Endometrial microvascular endothelial cells (primary cell): ENCODE results near the gene MED12L. TPM values are rescaled to one million over a fixed set of nuclear protein-coding genes. Genes with fewer than 3 reads are reported as not detected.
"Not testable (repeated sequence)": the region's sequence is repeated elsewhere in the genome, so short reads cannot be mapped to it uniquely, and the experiment has no call there.

Source experiments
- in situ Hi-C: cut with HindIII; loops from 2 replicates; pipeline ENCODE4 v1.10.0; 2017; ENCODE audit warnings: low sequenced_read_pairs, low pct_unique_long_range_greater_than_20kb; ENCODE audit errors: inconsistent ontology term
- total RNA-seq: library from RNA; depleted of rRNA; stranded (reverse); fragments of >200 nt; gene quantifications from one replicate; pipeline ENCODE4 v1.2.3, GENCODE V29; 2015; ENCODE audit errors: inconsistent ontology term

Gene MED12L, protein sequence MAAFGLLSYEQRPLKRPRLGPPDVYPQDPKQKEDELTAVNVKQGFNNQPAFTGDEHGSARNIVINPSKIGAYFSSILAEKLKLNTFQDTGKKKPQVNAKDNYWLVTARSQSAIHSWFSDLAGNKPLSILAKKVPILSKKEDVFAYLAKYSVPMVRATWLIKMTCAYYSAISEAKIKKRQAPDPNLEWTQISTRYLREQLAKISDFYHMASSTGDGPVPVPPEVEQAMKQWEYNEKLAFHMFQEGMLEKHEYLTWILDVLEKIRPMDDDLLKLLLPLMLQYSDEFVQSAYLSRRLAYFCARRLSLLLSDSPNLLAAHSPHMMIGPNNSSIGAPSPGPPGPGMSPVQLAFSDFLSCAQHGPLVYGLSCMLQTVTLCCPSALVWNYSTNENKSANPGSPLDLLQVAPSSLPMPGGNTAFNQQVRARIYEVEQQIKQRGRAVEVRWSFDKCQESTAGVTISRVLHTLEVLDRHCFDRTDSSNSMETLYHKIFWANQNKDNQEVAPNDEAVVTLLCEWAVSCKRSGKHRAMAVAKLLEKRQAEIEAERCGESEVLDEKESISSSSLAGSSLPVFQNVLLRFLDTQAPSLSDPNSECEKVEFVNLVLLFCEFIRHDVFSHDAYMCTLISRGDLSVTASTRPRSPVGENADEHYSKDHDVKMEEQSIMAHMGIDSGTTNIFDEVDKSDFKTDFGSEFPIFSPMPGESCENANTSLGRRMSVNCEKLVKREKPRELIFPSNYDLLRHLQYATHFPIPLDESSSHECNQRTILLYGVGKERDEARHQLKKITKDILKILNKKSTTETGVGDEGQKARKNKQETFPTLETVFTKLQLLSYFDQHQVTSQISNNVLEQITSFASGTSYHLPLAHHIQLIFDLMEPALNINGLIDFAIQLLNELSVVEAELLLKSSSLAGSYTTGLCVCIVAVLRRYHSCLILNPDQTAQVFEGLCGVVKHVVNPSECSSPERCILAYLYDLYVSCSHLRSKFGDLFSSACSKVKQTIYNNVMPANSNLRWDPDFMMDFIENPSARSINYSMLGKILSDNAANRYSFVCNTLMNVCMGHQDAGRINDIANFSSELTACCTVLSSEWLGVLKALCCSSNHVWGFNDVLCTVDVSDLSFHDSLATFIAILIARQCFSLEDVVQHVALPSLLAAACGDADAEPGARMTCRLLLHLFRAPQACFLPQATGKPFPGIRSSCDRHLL (N-terminal part only)
- not detected for total RNA-seq

- in situ Hi-C loops = no loop called here
Measured at GRCh38 chr3:151085227-151085888, at the start of gene MED12L. Gene MED12L, plus strand, starts transcription at chr3:151085664. Its CDS starts 1,263 bp downstream, at chr3:151086927.

DNA sequence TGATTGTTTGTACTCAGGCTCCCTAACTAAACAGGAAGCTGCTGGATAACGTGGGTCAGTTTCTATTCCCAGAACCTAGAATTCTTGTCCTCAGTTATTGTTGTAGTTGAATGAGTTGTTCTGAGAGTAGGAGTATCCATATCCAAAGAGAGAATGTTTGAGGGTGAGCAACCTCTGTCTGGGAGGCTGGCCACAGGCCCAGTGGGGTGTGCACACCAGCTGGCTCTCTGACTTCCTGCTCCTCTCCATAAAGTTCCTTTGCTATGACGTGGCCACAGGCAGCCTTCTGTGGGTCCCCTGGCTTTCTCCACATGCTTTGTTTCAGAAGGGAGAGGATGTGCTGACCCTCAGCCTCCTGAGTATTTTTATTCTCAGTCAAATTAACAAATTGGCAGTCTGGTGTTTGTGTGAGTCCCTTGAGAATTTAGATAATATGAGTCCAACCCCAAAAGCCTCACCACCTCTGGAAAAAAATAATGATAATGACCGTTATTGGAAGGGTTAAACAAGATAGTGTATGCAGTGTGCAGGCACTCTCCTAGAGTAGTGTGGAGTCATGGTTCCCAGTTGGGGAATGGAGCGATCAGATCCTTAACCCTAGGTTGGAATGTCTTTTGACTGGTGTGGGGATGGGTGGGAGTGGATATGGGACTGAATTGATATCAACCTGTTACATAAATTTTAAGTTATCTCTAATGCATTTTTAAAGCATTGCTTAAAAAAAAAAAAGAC is 47.6 kb upstream of the MED12L start:
- in situ Hi-C loops = no loop called here

DNA sequence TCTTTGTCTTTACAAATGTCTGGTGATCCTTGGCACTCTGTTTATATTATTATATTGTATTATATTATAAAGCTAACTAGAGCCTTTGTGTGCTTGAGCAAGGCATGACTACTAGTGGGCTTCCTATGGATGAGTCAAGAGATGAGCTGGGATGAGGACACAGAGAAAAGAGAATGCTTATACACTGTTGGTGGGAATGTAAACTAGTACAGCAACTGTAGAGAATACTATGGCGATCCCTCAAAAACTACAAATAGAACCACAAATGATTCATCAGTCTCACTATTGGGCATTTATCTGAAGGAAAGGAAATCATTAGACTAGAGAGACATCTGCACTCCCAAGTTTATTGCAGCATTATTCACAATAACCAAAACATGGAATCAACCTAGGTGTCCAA is 40.8 kb upstream of the MED12L start:
- in situ Hi-C loops = no loop called here

- in situ Hi-C loops = no loop called here
Measured at GRCh38 chr3:151047636-151048035, 37.8 kb upstream of the MED12L start.

- in situ Hi-C loops = no loop called here
Measured at GRCh38 chr3:151051533-151051932, 33.9 kb upstream of the MED12L start.

- in situ Hi-C loops = no loop called here
Measured at GRCh38 chr3:151052346-151052745, 33.1 kb upstream of the MED12L start.

DNA sequence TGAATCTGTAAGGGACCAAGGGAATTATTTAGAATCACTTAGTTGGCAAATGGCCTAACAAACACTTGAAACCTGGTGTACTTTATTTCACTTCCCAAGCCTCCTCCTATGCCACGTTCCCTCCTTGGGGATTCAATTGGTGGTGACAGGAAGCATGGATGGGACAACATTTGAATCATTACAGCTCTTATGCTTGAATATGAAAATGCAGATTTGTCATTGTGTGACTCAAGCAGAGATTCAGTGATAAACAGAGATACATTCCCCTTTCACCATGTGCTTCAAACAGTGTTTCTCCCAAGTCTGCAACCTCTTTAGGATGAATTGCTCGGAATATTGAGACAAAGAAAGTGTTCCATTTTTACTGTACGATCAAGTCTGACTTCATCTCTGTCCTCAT is 32.7 kb upstream of the MED12L start:
- in situ Hi-C loops = no loop called here

DNA sequence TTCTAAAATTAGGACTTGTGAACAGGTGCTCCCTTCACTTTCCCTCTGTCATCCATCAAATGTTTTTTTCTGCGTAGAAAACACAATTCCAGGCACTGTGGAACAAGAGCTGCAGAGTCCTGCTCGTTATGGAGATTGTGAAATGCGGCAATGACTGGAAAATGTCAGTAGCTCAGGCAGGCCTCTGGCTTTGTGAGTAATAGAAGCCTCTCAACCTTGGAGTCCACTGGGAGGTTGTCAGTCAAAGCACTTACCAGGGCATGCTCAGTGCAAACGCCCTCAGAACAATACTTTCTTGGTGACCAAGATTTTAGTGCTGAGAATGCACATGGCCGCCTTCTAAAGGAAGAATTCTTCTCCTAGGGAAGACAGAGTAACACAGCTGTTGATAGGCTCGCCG is 26.7 kb upstream of the MED12L start:
- in situ Hi-C loops = no loop called here

DNA sequence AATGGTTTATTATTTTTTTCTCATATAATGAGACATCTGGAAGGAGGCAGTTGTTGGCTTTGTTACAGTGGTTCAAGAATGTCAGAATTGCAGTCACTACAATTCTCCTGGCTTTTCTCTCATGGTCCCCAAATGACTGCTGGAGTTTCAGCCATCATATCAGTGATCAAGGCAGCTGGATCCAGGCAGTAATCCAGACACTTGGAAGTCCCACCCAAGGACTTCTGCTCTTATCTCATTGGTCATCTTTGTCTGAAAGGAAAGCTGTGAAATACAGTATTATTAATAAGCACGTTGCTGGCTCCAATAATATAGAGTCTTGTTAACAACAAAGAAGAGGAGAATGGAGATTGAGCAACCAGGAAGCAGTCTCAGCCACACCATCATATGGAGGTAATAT is 22.9 kb upstream of the MED12L start:
- in situ Hi-C loops = no loop called here

DNA sequence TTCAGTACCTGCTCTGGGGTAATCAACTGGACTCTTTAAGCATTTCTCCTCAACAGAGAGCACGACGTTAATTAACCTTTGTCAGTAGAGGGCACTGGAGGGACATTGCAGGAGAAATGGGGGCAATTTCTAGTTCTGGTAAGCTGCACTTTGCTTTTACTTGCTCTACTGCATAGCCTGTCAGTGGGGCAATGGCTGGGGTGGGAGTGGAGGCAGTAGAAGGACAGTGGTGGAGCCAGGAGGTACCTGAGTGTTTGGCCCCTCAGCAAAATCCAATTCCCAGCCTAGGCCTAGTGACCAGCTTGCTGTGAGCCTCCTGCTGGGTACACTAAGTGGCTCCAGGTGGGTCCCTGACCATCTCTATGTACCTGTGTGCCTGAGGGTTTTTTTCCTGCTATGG is 18.3 kb upstream of the MED12L start:
- in situ Hi-C loops = no loop called here

DNA sequence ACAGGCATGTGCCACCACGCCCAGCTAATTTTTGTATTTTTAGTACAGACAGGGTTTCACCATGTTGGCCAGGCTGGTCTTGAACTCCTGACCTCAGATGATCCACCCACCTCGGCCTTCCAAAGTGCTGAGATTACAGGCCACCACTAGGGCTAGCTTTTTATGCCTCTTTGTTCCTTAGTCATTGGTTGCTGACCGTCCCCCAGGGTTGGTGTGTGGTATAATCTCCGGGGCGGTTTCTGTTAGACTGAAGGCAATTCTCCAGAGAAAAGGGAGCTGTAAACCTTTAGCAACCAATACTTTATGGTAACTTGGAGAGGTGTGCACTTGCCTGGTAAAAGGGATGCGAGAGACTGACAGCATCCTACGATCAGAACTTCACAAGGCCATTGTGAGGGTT is 12.6 kb upstream of the MED12L start:
- in situ Hi-C loops = not testable (repeated sequence)

- in situ Hi-C loops = no loop called here
Measured at GRCh38 chr3:151074256-151074655, 11.2 kb upstream of the MED12L start.

- in situ Hi-C loops = no loop called here
Measured at GRCh38 chr3:151075869-151076562, 9.4 kb upstream of the MED12L start.

GRCh38 chr3:151076626-151077025 is 8.8 kb upstream of the MED12L start:
- in situ Hi-C loops = no loop called here

GRCh38 chr3:151081082-151081481 is 4.4 kb upstream of the MED12L start:
- in situ Hi-C loops = not testable (repeated sequence)

DNA sequence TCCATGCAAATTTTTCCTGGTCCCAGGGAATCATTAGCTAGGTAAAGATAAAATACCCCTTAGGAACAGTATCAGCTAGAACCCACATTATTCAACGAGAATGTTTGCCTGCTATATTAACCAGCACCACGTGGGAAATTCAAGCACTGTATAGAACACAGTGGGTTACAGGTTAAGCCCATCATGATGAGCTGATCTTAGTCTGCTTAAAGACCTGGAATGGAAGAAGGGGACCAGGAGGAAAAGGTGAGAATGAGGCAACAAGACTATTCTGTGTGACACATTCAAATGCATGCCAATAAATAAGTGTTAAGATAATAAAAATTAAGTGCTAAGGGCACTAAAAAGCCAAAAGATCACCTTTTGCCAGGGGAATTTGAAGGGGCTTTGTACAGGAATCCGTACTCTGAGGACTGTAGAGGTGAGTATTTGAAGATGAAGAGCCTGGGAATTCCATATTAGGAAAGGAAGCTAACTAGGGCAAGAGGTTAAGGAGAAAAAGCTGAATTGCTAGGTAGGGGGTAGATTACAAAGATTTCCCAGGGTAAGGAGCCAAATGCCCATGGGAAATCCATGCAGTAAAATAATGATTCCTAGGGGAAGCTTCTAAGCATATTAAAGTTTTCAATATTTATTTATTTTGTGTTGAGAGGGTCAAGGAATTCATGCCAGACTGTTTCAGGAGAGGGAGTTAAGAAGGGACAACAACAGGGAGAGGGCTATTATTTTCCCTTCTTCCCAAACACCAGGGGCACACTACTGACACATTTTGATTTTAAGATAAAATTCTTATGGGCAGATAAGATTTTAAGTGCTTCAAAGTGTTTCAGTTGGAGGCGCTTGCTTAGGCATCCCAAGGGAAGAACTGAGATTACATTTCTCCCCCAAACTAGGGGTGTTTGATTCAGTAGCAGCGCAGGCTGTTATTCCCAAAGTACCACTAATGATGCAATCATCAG is 2.3 kb upstream of the MED12L start:
- in situ Hi-C loops = no loop called here

- in situ Hi-C loops = no loop called here
Measured at GRCh38 chr3:151084893-151085226, 604 bp upstream of the MED12L start.
